Glutamatergic neuron (in vitro differentiated cells): Measurements from ENCODE around the gene PCDHA1. TPM values are rescaled to one million over a fixed set of nuclear protein-coding genes. Genes with fewer than 3 reads are reported as not detected.

Source experiments
- DNase-seq: peaks from one replicate; pipeline ENCODE4 v3.0.0; 2022
- H3K27ac Mint-ChIP-seq: one replicate; pipeline ENCODE4 v1.8.0; 2020; ENCODE audit warnings: mild to moderate bottlenecking, mixed read lengths, inconsistent platforms; ENCODE audit not compliant: unreplicated experiment
- H3K27me3 Mint-ChIP-seq: one replicate; pipeline ENCODE4 v1.8.0; 2020; ENCODE audit warnings: mild to moderate bottlenecking, moderate library complexity, mixed read lengths, inconsistent platforms; ENCODE audit not compliant: unreplicated experiment
- H3K36me3 Mint-ChIP-seq: one replicate; pipeline ENCODE4 v1.8.0; 2020; ENCODE audit warnings: mild to moderate bottlenecking, mixed read lengths, inconsistent platforms; ENCODE audit not compliant: unreplicated experiment
- H3K4me1 Mint-ChIP-seq: one replicate; pipeline ENCODE4 v1.8.0; 2020; ENCODE audit warnings: mild to moderate bottlenecking, low read depth, mixed read lengths, inconsistent platforms; ENCODE audit not compliant: unreplicated experiment
- H3K4me3 Mint-ChIP-seq: one replicate; pipeline ENCODE4 v1.8.0; 2020; ENCODE audit warnings: mild to moderate bottlenecking, mixed read lengths, inconsistent platforms; ENCODE audit not compliant: unreplicated experiment
- H3K9me3 Mint-ChIP-seq: one replicate; pipeline ENCODE4 v1.8.0; 2020; ENCODE audit warnings: mild to moderate bottlenecking, moderate library complexity, mixed read lengths, inconsistent platforms; ENCODE audit not compliant: unreplicated experiment
- CTCF ChIP-seq: fragments of 200-600 bp; sonication (generic); IDR thresholded peaks from one replicate; pipeline ENCODE4 v1.5.0; 2021; ENCODE audit not compliant: partially characterized antibody, unreplicated experiment
- total RNA-seq: library from RNA; stranded (reverse); fragmentation: NEBNext Ultra II Directional; extraction: Animal tissue kit (Norgen Biotek cat#: 25700); gene quantifications from one replicate; pipeline ENCODE4 v1.2.1, GENCODE V29; 2021; ENCODE audit not compliant: unreplicated experiment

PCDHA1 gene
- total RNA-seq, 1 donor from 2014 or later: 0.69 TPM

- no peak overlapping the region for H3K27ac Mint-ChIP-seq
- no peaks in the 10 kb centered on the region for H3K9me3 Mint-ChIP-seq
- DNase-seq: no peak
- H3K4me1 Mint-ChIP-seq: no peaks in the 10 kb centered on the region
- TF ChIP-seq CTCF: no peak
- H3K27me3 Mint-ChIP-seq: no peaks in the 10 kb centered on the region
- no peak overlapping the region for H3K4me3 Mint-ChIP-seq
- no peaks in the 10 kb centered on the region for H3K36me3 Mint-ChIP-seq
Observed at GRCh38 chr5:140934964-140935606, 149.1 kb downstream of the PCDHA1 start.

- Mint-ChIP-seq H3K9me3 (peaks cover 4% of the 10 kb centered on the region), H3K4me1 (no peaks in the 10 kb centered on the region)
Observed at GRCh38 chr5:140946578-140946977, 160.6 kb downstream of the PCDHA1 start.

GRCh38 chr5:140951636-140952035 lies 165.7 kb downstream of the PCDHA1 start:
- Mint-ChIP-seq H3K9me3 (peaks cover 5% of the 10 kb centered on the region), H3K27me3 (peaks cover 3% of the 10 kb centered on the region), H3K4me3 (no peak overlapping the region), H3K27ac (no peak overlapping the region), H3K4me1 (no peaks in the 10 kb centered on the region), H3K36me3 (peaks cover 18% of the 10 kb centered on the region)
- no peak for DNase-seq
- TF ChIP-seq CTCF: no peak

More at GRCh38 chr5:140946578-140946977, 160.6 kb downstream of the PCDHA1 start:
- no peak for DNase-seq
- no peak overlapping the region for H3K27ac Mint-ChIP-seq
- no peaks in the 10 kb centered on the region for H3K27me3 Mint-ChIP-seq
- H3K4me3 Mint-ChIP-seq: no peak overlapping the region
- TF ChIP-seq CTCF: no peak
- peaks cover 24% of the 10 kb centered on the region for H3K36me3 Mint-ChIP-seq

- H3K4me3 Mint-ChIP-seq: no peak overlapping the region
- H3K27ac Mint-ChIP-seq: no peak overlapping the region
- peaks cover 3% of the 10 kb centered on the region for H3K27me3 Mint-ChIP-seq
- H3K9me3 Mint-ChIP-seq: peaks cover 5% of the 10 kb centered on the region
- H3K4me1 Mint-ChIP-seq: no peaks in the 10 kb centered on the region
- TF ChIP-seq CTCF: no peak
- peaks cover 18% of the 10 kb centered on the region for H3K36me3 Mint-ChIP-seq
- DNase-seq: no peak
Observed at GRCh38 chr5:140953234-140953633, 167.3 kb downstream of the PCDHA1 start.

GRCh38 chr5:140962190-140962589 lies 176.2 kb downstream of the PCDHA1 start:
- Mint-ChIP-seq H3K4me3 (no peak overlapping the region), H3K4me1 (peaks cover 13% of the 10 kb centered on the region), H3K9me3 (peaks cover 5% of the 10 kb centered on the region), H3K27ac (no peak overlapping the region), H3K36me3 (no peaks in the 10 kb centered on the region), H3K27me3 (peaks cover 2% of the 10 kb centered on the region)
- TF ChIP-seq CTCF: no peak
- no peak for DNase-seq
